Spleen (tissue), 11 donors: Measurements from ENCODE around the gene SIRT5. TPM values are rescaled to one million over a fixed set of nuclear protein-coding genes. Genes with fewer than 3 reads are reported as not detected.
A peak's percentile ranks its signal among the peaks of the same experiment; 100 is the strongest.

Experiments used
- DNase-seq: peaks from one replicate; pipeline ENCODE4 v3.0.0-alpha.2; 2020
- H3K27ac ChIP-seq, 8 donors: fragments of 200-600 bp; sonication (generic) in 7 of 8; 1 replicate in 4 of 8; 2 replicates in 4 of 8; pipeline versions ENCODE4 v1.5.0 to v1.8.0; 2016 to 2021; ENCODE audit warnings: inconsistent platforms in 4 of 8, mild to moderate bottlenecking in 4 of 8, moderate library complexity in 1 of 8
- H3K27me3 ChIP-seq, 7 donors: fragments of 200-600 bp; sonication (generic) in 6 of 7; replicated peaks in 1 of 7; 1 replicate in 4 of 7; 2 replicates in 3 of 7; pipeline versions ENCODE4 v1.5.0 to v1.8.0; 2016 to 2021; ENCODE audit warnings: inconsistent platforms in 3 of 7, mild to moderate bottlenecking in 1 of 7
- H3K36me3 ChIP-seq, 6 donors: fragments of 200-600 bp; sonication (generic) in 5 of 6; 1 replicate in 4 of 6; 2 replicates in 2 of 6; pipeline versions ENCODE4 v1.5.0 to v1.8.0; 2016 to 2021; ENCODE audit warnings: inconsistent platforms in 2 of 6
- H3K4me1 ChIP-seq, 6 donors: fragments of 200-600 bp; sonication (generic) in 5 of 6; 1 replicate in 3 of 6; 2 replicates in 3 of 6; pipeline versions ENCODE4 v1.5.0 to v1.8.0; 2016 to 2021; ENCODE audit warnings: inconsistent platforms in 3 of 6
- H3K4me3 ChIP-seq, 8 donors: fragments of 200-600 bp; sonication (generic) in 7 of 8; 1 replicate in 4 of 8; 2 replicates in 4 of 8; pipeline versions ENCODE4 v1.5.0 to v1.8.0; 2016 to 2021; ENCODE audit warnings: inconsistent platforms in 4 of 8, mild to moderate bottlenecking in 4 of 8, moderate library complexity in 2 of 8
- H3K9me3 ChIP-seq, 8 donors: fragments of 200-600 bp; sonication (generic) in 7 of 8; 1 replicate in 4 of 8; 2 replicates in 4 of 8; pipeline versions ENCODE4 v1.5.0 to v1.8.0; 2016 to 2021; ENCODE audit warnings: inconsistent platforms in 4 of 8
- CTCF ChIP-seq, 11 experiments: fragments of 200-600 bp in 7 of 11; fragments of 450-650 bp in 4 of 11; sonication (generic) in 4 of 11; IDR thresholded peaks in 8 of 11; conservative IDR thresholded peaks in 3 of 11; 1 replicate in 7 of 11; 2 replicates in 4 of 11; pipeline versions ENCODE4 v1.4.0 to v1.8.0; 2016 to 2021; ENCODE audit warnings: antibody characterized with exemption in 11 of 11, inconsistent platforms in 4 of 11, mild to moderate bottlenecking in 1 of 11
- POLR2A ChIP-seq, 3 donors: fragments of 450-650 bp; IDR thresholded peaks; one replicate each; pipeline ENCODE4 v1.5.1; 2017; ENCODE audit warnings: antibody characterized with exemption in 3 of 3, mild to moderate bottlenecking in 1 of 3
- POLR2AphosphoS5 ChIP-seq, 3 donors: sonication (generic); formaldehyde crosslinking; IDR thresholded peaks; one replicate each; pipeline ENCODE4 v1.5.1; 2017; ENCODE audit warnings: antibody characterized with exemption in 3 of 3
- WGBS, 5 donors: extraction: QIAGEN DNeasy Blood & Tissue Kit in 3 of 5; methylation state at CpG; one replicate each; pipeline versions ENCODE4 v1.1.5 to v1.1.7; 2013 to 2018; 5-methylcytosine and 5-hydroxymethylcytosine counted together
- intact Hi-C: fragments of 100-400 bp; cut with DNase I; formaldehyde crosslinking; loops from one replicate; pipeline ENCODE4 v1.15.0; 2023; ENCODE audit warnings: low total_unique reads
- polyA plus RNA-seq, 3 donors: library from polyadenylated mRNA; stranded (reverse); fragments of 200-250 nt; gene quantifications; one replicate each; pipeline ENCODE4 v1.2.1, GENCODE V29; 2013
- total RNA-seq, 7 donors: library from RNA; depleted of rRNA in 3 of 7; stranded (reverse); fragments of >200 nt in 3 of 7; fragmentation: NEBNext Ultra II Directional in 4 of 7; extraction: Animal tissue kit (Norgen Biotek cat#: 25700) in 4 of 7; gene quantifications; one replicate each; pipeline versions ENCODE4 v1.1.0 to v1.2.1, GENCODE V29; 2016 to 2021
- donor health status: healthy with polysubstance abuse.
- donor health status: DM: no; HTN: no; CAD: no; lungs with moderate emphysema.
- donor health status: DM: no; HTN: no; CAD: no.
- donor health status: Bipolar disorder and iron deficiency.
- donor health status: healthy.
- donor health status: DM: no; HTN: no; CAD: no.
- donor health status: DM: yes; HTN: yes; CAD: no.

The SIRT5 gene
- total and polyA plus RNA-seq, 10 donors: 8.2 to 23.7 (median 16.1) TPM

GRCh38 chr6:13614126-13614925, 39.9 kb downstream of the SIRT5 start:
- 6 to 14% (median 7%) methylated on average over 18 to 38 of the region's 38 CpGs for WGBS, 5 donors
- H3K27me3 ChIP-seq: no peaks in the 10 kb centered on the region
- TF ChIP-seq POLR2A (IDR thresholded peaks at IDR 0.05): no peak
- TF ChIP-seq CTCF (IDR thresholded peaks at IDR 0.05 in 8 of 11, conservative IDR thresholded peaks at IDR 0.05 in 3 of 11): no peak
- TF ChIP-seq POLR2AphosphoS5 (IDR thresholded peaks at IDR 0.05): no peak
- peak overlapping the region; percentile 83 to 96 (median 94) for H3K27ac ChIP-seq
- no peaks in the 10 kb centered on the region for H3K9me3 ChIP-seq
- peaks cover 6 to 42% (median 25%) of the 10 kb centered on the region in 6 donors for H3K36me3 ChIP-seq
- H3K4me3 ChIP-seq: peak overlapping the region; percentile 72 to 96 (median 90)
- H3K4me1 ChIP-seq: peaks cover 14 to 50% (median 43%) of the 10 kb centered on the region in 6 donors
- intact Hi-C loops: loop anchor here (5.0 kb wide), 1 partner anchor 98 kb away; the partner anchor contains the start of gene RANBP9
- peak; percentile 91 for DNase-seq

GRCh38 chr6:13614926-13615791, 40.8 kb downstream of the SIRT5 start, which contains the start of gene NOL7:
NOL7 (plus strand) TSS chr6:13615335; CDS start chr6:13615359, 24 bp downstream.
- peak; percentile 99 for DNase-seq
- intact Hi-C loops: loop anchor here (5.0 kb wide), 1 partner anchor 97 kb away; the partner anchor contains the start of gene RANBP9
- H3K4me3 ChIP-seq: peak within 1 kb of the TSS; percentile 72 to 96 (median 90)
- peak; percentile 93 to 100 (median 98) for TF ChIP-seq CTCF (IDR thresholded peaks at IDR 0.05 in 8 of 11, conservative IDR thresholded peaks at IDR 0.05 in 3 of 11)
- peak; percentile 52 to 92 (median 87) for TF ChIP-seq POLR2A (IDR thresholded peaks at IDR 0.05)
- TF ChIP-seq POLR2AphosphoS5 (IDR thresholded peaks at IDR 0.05): peak; percentile 99 to 100 (median 100)
- H3K36me3 ChIP-seq: peaks cover 6 to 51% (median 33%) of the 10 kb centered on the region in 6 donors
- peak within 1 kb of the TSS; percentile 83 to 96 (median 94) for H3K27ac ChIP-seq
- peaks cover 14 to 57% (median 43%) of the 10 kb centered on the region in 6 donors for H3K4me1 ChIP-seq
- 0 to 1% (median 0%) methylated on average over 40 to 85 of the region's 85 CpGs for WGBS, 5 donors
- H3K27me3 ChIP-seq: no peaks in the 10 kb centered on the region
- no peaks in the 10 kb centered on the region for H3K9me3 ChIP-seq

- peak overlapping the region; percentile 83 to 96 (median 94) for H3K27ac ChIP-seq
- no peaks in the 10 kb centered on the region for H3K9me3 ChIP-seq
- no peaks in the 10 kb centered on the region for H3K27me3 ChIP-seq
- TF ChIP-seq POLR2AphosphoS5 (IDR thresholded peaks at IDR 0.05) (no peak), POLR2A (IDR thresholded peaks at IDR 0.05) (no peak), CTCF (IDR thresholded peaks at IDR 0.05 in 8 of 11, conservative IDR thresholded peaks at IDR 0.05 in 3 of 11) (no peak)
- peak; percentile 88 for DNase-seq
- peak overlapping the region; percentile 72 to 96 (median 90) for H3K4me3 ChIP-seq
- H3K4me1 ChIP-seq: peaks cover 14 to 57% (median 43%) of the 10 kb centered on the region in 6 donors
- 0 to 1% (median 0%) methylated on average over 14 of the region's 14 CpGs for WGBS, 5 donors
- intact Hi-C loops: no loop called here
- H3K36me3 ChIP-seq: peaks cover 6 to 57% (median 39%) of the 10 kb centered on the region in 6 donors
These were observed 41.4 kb downstream of the SIRT5 start for GRCh38 chr6:13615792-13616120.
